K562 (cell line): ENCODE measurements around the gene SKP2. TPM values are rescaled to one million over a fixed set of nuclear protein-coding genes. Genes with fewer than 3 reads are reported as not detected.

Experiments used
- ARHGAP35 ChIP-seq: fragments of 450-650 bp; IDR thresholded peaks from 2 replicates; pipeline ENCODE4 v1.6.1; 2018; ENCODE audit not compliant: partially characterized antibody
- CREB1 ChIP-seq, 2 experiments: sonication (generic) in 1 of 2; formaldehyde crosslinking in 1 of 2; IDR thresholded peaks; 2 replicates each; pipeline versions ENCODE4 v1.6.1 to v1.8.0; 2012 to 2022; ENCODE audit warnings: inconsistent platforms in 1 of 2, mild to moderate bottlenecking in 1 of 2, missing genetic modification reagents in 1 of 2, moderate library complexity in 1 of 2
- CTBP1 ChIP-seq: fragments of 450-650 bp; IDR thresholded peaks from 2 replicates; pipeline ENCODE4 v1.6.1; 2016; ENCODE audit warnings: borderline replicate concordance
- E4F1 ChIP-seq: fragments of 250-450 bp; sonication (Bioruptor Pico); IDR thresholded peaks from 2 replicates; pipeline ENCODE4 v1.5.0; 2021; ENCODE audit warnings: mild to moderate bottlenecking, borderline replicate concordance
- EP400 ChIP-seq: fragments of 450-650 bp; IDR thresholded peaks from 2 replicates; pipeline ENCODE4 v1.6.1; 2017; ENCODE audit warnings: antibody characterized with exemption, mild to moderate bottlenecking, moderate library complexity
- FOSL1 ChIP-seq: fragments of 200-800 bp; sonication (Bioruptor generic); conservative IDR thresholded peaks from 2 replicates; pipeline ENCODE4 v1.6.1; 2016; ENCODE audit warnings: missing genetic modification characterization, missing compliant biosample characterization
- GATAD2B ChIP-seq: fragments of 450-650 bp; IDR thresholded peaks from 2 replicates; pipeline ENCODE4 v1.6.1; 2017; ENCODE audit warnings: mild to moderate bottlenecking, borderline replicate concordance
- HMGN3 ChIP-seq: IDR thresholded peaks from 2 replicates; pipeline ENCODE4 v1.6.1; 2011; ENCODE audit warnings: borderline replicate concordance, low read depth, mild to moderate bottlenecking, mixed read lengths, low read length; ENCODE audit not compliant: insufficient read length; ENCODE audit errors: extremely low read depth
- HSF4 ChIP-seq: fragments of 250-450 bp; sonication (Bioruptor Pico); IDR thresholded peaks from 2 replicates; pipeline ENCODE4 v2.1.2; 2022; ENCODE audit warnings: mild to moderate bottlenecking, moderate library complexity, borderline replicate concordance
- MNT ChIP-seq, 2 experiments: fragments of 450-650 bp; conservative IDR thresholded peaks; 2 replicates each; pipeline ENCODE4 v1.6.1; 2017; ENCODE audit warnings: mild to moderate bottlenecking in 2 of 2, moderate library complexity in 2 of 2
- MTA3 ChIP-seq: fragments of 450-650 bp; formaldehyde crosslinking; IDR thresholded peaks from 2 replicates; pipeline ENCODE4 v1.6.1; 2017; ENCODE audit warnings: mild to moderate bottlenecking, borderline replicate concordance
- NCOA4 ChIP-seq: fragments of 450-650 bp; IDR thresholded peaks from 2 replicates; pipeline ENCODE4 v1.6.1; 2018; ENCODE audit warnings: mild to moderate bottlenecking; ENCODE audit not compliant: partially characterized antibody
- NR1H2 ChIP-seq: sonication (generic); formaldehyde crosslinking; IDR thresholded peaks from 2 replicates; pipeline ENCODE4 v1.4.0; 2020; ENCODE audit warnings: mild to moderate bottlenecking, missing genetic modification reagents
- NRF1 ChIP-seq, 2 experiments: fragments of 450-650 bp; IDR thresholded peaks in 1 of 2; conservative IDR thresholded peaks in 1 of 2; 2 replicates each; pipeline ENCODE4 v1.6.1; 2014; ENCODE audit warnings: mild to moderate bottlenecking in 2 of 2
- PRMT5 ChIP-seq: sonication (generic); formaldehyde crosslinking; IDR thresholded peaks from 2 replicates; pipeline ENCODE4 v1.5.0; 2020; ENCODE audit warnings: missing genetic modification reagents
- RBM15 ChIP-seq: fragments of 200-400 bp; formaldehyde crosslinking; IDR thresholded peaks from 2 replicates; pipeline ENCODE4 v1.6.1; 2018; ENCODE audit warnings: mild to moderate bottlenecking, low read length, moderate library complexity; ENCODE audit not compliant: insufficient read depth
- RBM22 ChIP-seq: fragments of 200-400 bp; formaldehyde crosslinking; IDR thresholded peaks from 2 replicates; pipeline ENCODE4 v1.6.1; 2018; ENCODE audit warnings: low read length, low read depth; ENCODE audit not compliant: poor library complexity, severe bottlenecking
- SMAD1 ChIP-seq: fragments of 150-350 bp; IDR thresholded peaks from 2 replicates; pipeline ENCODE4 v1.6.1; 2014; ENCODE audit warnings: low read length, low read depth; ENCODE audit not compliant: partially characterized antibody
- STAT5B ChIP-seq: fragments of 250-450 bp; sonication (Bioruptor Pico); IDR thresholded peaks from 2 replicates; pipeline ENCODE4 v1.8.0; 2021; ENCODE audit warnings: mild to moderate bottlenecking, inconsistent platforms
- ZFPM2 ChIP-seq: fragments of 250-450 bp; sonication (Bioruptor Pico); IDR thresholded peaks from 2 replicates; pipeline ENCODE4 v1.5.1; 2022; ENCODE audit warnings: mild to moderate bottlenecking
- ZFX ChIP-seq: sonication (generic); formaldehyde crosslinking; IDR thresholded peaks from 2 replicates; pipeline ENCODE4 v1.8.0; 2022; ENCODE audit warnings: mild to moderate bottlenecking, missing genetic modification reagents, moderate library complexity
- ZNF134 ChIP-seq: fragments of 250-450 bp; sonication (Bioruptor Pico); conservative IDR thresholded peaks from 2 replicates; pipeline ENCODE4 v1.4.0; 2020
- ZNF175 ChIP-seq: fragments of 200-800 bp; sonication (Bioruptor generic); IDR thresholded peaks from 2 replicates; pipeline ENCODE4 v1.6.1; 2016; ENCODE audit warnings: low read depth, mild to moderate bottlenecking, missing genetic modification characterization, missing compliant biosample characterization
- ZNF3 ChIP-seq: fragments of 250-450 bp; sonication (Bioruptor Pico); IDR thresholded peaks from 2 replicates; pipeline ENCODE4 v1.5.0; 2021; ENCODE audit warnings: mild to moderate bottlenecking, moderate library complexity
- ZNF79 ChIP-seq: fragments of 250-450 bp; sonication (Bioruptor Pico); IDR thresholded peaks from 2 replicates; pipeline ENCODE4 v1.4.0; 2020; ENCODE audit warnings: low read depth, mild to moderate bottlenecking, moderate library complexity
- polyA plus RNA-seq, 8 experiments: library from polyadenylated mRNA; depleted of rRNA in 4 of 8; stranded (reverse) in 5 of 8; unstranded in 3 of 8; fragments of >200 nt; fragmentation: Nextera tagmentation in 2 of 8; fragmentation: Illumina TruSeq in 1 of 8; extraction: Ambion mirVana in 2 of 8; extraction: Trizol in 1 of 8; gene quantifications; 2 replicates each; pipeline versions ENCODE4 v1.2.1 to v1.2.3, GENCODE V29; 2011 to 2014; ENCODE audit warnings: inconsistent platforms in 1 of 8, missing spikeins in 1 of 8
- total RNA-seq, 7 experiments: library from RNA; depleted of rRNA in 6 of 7; stranded (reverse); fragments of >200 nt in 6 of 7; fragmentation: Illumina TruSeq in 2 of 7; extraction: Trizol in 2 of 7; gene quantifications; 2 replicates each; pipeline versions ENCODE4 v1.2.1 to v1.2.3, GENCODE V29; 2011 to 2021; ENCODE audit warnings: low replicate concordance in 1 of 7

Gene SKP2
- total and polyA plus RNA-seq, 9 of the 15 experiments (the other 6 are each of a cell fraction or from before 2014, with no cell fraction given) = 30.0 to 97.5 (median 80.8) TPM

GRCh38 chr5:36151434-36152323 is at the start of gene SKP2, which contains the start of gene LMBRD2 (continued):
- no peak for TF ChIP-seq RBM15
- TF ChIP-seq E4F1 = peak; percentile 88; the same call in 1 of the 2 replicates
- TF ChIP-seq CTBP1 = peak; percentile 72
- peak; percentile 61; the same call in 1 of the 2 replicates for TF ChIP-seq MTA3
- peak; percentile 94 for TF ChIP-seq HMGN3
- no peak for TF ChIP-seq SMAD1
- 0 out of 2 replicates have a peak, but pooled peaks have one; percentile 68 for TF ChIP-seq NR1H2
- TF ChIP-seq HSF4 (CRISPR knock-in tag) = no peak
- TF ChIP-seq ZNF134 = no peak
- no peak for TF ChIP-seq ZNF3 (CRISPR knock-in tag)
- no peak for TF ChIP-seq NCOA4
- no peak for TF ChIP-seq ZFPM2 (CRISPR knock-in tag)
- peak; percentile 81 for TF ChIP-seq ZFX (CRISPR knock-in tag)
- TF ChIP-seq PRMT5 (CRISPR knock-in tag) = no peak
- TF ChIP-seq EP400 = peak; percentile 61
- TF ChIP-seq ARHGAP35 = no peak
- TF ChIP-seq CREB1 (IDR thresholded peaks at IDR 0.05) = peak; percentile 61
- peak; percentile 84 for TF ChIP-seq CREB1 (CRISPR knock-in tag; IDR thresholded peaks at IDR 0.05)
- TF ChIP-seq NRF1 (conservative IDR thresholded peaks at IDR 0.05 in 1 of 2, IDR thresholded peaks at IDR 0.05 in 1 of 2) = peak; percentile 90 to 91
- no peak for TF ChIP-seq ZNF79 (CRISPR knock-in tag)
- no peak for TF ChIP-seq STAT5B (CRISPR knock-in tag)
- TF ChIP-seq RBM22 = no peak
- TF ChIP-seq GATAD2B = no peak
- TF ChIP-seq MNT (conservative IDR thresholded peaks at IDR 0.05) = peak; percentile 86 to 94
- no peak for TF ChIP-seq FOSL1 (tag)
- no peak for TF ChIP-seq ZNF175 (CRISPR knock-in tag)
